Measurements from ENCODE around the gene INO80D. TPM values are rescaled to one million over a fixed set of nuclear protein-coding genes. Genes with fewer than 3 reads are reported as not detected.

Gene INO80D
- total RNA-seq, 6 experiments from 2014 or later, result 11.3 to 13.1 (median 12.0) TPM

GRCh38 chr2:205946226-205946625, 139.7 kb downstream of the INO80D start:
- Mint-ChIP-seq H3K9me3 (peaks cover 4% of the 10 kb centered on the region; the same call in 1 of the 2 replicates), H3K27me3 (ENCODE audit: insufficient read depth) (peaks cover 7% of the 10 kb centered on the region)

More at GRCh38 chr2:205946226-205946625, 139.7 kb downstream of the INO80D start:
- no peak for DNase-seq
- Mint-ChIP-seq H3K4me3 (no peak overlapping the region), H3K36me3 (ENCODE audit: low read depth) (no peaks in the 10 kb centered on the region; the same call in 1 of the 2 replicates), H3K4me1 (ENCODE audit: low read depth) (peaks cover 22% of the 10 kb centered on the region), H3K27ac (no peak overlapping the region)
- TF ChIP-seq CTCF (IDR thresholded peaks at IDR 0.05), result no peak

Other genes with a start within 250 kb of the INO80D start
- gene NDUFS1, start 73.3 kb upstream of the INO80D start, total RNA-seq (2021; fragmentation: NEBNext Ultra II Directional; extraction: Animal tissue kit (Norgen Biotek cat#: 25700)), result 10 to 100 TPM; 83.5 to 89.0 (median 84.6) TPM
- gene EEF1B2, start 73.7 kb upstream of the INO80D start, total RNA-seq (2021; fragmentation: NEBNext Ultra II Directional; extraction: Animal tissue kit (Norgen Biotek cat#: 25700)), result 100 to 1,000 TPM; 588 to 647 (median 609) TPM
- 10 to 100 TPM; 11.4 to 15.4 (median 12.9) TPM for gene ZDBF2, start 188.5 kb upstream of the INO80D start, total RNA-seq (2021; fragmentation: NEBNext Ultra II Directional; extraction: Animal tissue kit (Norgen Biotek cat#: 25700))